NCI-H146 (cell line): ENCODE results near the gene FHIP1A.

Experiments
- DNase-seq: peaks from one replicate; lab custom pipeline; 2025; lab: John Stamatoyannopoulos, UW

The FHIP1A gene

GRCh38 chr4:151418385-151418784 lies 9.4 kb downstream of the FHIP1A start:
- DNase-seq, result no peak

GRCh38 chr4:151418856-151419255 lies 9.9 kb downstream of the FHIP1A start:
- DNase-seq, result no peak

GRCh38 chr4:151420250-151420807 lies 11.4 kb downstream of the FHIP1A start:
- no peak for DNase-seq

GRCh38 chr4:151422854-151423253 lies 13.9 kb downstream of the FHIP1A start:
- no peak for DNase-seq

DNA sequence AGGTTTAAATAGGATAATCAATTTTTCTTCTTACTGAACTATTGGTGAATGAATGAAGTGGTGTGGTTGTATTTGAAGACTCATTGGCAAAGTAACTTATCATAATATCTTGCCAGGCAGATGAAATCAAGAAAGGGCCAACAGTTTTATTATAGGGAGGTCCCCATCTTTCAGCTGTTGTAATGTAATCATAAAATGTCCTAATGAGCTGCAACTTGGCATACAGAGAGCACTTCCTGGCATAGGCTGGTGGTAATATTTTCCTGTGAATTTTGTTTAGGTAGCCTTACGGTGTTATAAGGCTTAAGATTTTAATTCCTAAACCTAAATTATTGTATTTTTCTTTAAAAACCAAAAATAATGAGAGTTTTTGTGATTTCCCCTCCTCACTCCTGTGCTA lies 17.5 kb downstream of the FHIP1A start:
- DNase-seq, result no peak

GRCh38 chr4:151427266-151427665 lies 18.3 kb downstream of the FHIP1A start:
- no peak for DNase-seq

- no peak for DNase-seq
Measured at GRCh38 chr4:151428346-151428745, 19.4 kb downstream of the FHIP1A start.

- DNase-seq, result no peak
Measured at GRCh38 chr4:151429957-151430570, 21.1 kb downstream of the FHIP1A start.

DNA sequence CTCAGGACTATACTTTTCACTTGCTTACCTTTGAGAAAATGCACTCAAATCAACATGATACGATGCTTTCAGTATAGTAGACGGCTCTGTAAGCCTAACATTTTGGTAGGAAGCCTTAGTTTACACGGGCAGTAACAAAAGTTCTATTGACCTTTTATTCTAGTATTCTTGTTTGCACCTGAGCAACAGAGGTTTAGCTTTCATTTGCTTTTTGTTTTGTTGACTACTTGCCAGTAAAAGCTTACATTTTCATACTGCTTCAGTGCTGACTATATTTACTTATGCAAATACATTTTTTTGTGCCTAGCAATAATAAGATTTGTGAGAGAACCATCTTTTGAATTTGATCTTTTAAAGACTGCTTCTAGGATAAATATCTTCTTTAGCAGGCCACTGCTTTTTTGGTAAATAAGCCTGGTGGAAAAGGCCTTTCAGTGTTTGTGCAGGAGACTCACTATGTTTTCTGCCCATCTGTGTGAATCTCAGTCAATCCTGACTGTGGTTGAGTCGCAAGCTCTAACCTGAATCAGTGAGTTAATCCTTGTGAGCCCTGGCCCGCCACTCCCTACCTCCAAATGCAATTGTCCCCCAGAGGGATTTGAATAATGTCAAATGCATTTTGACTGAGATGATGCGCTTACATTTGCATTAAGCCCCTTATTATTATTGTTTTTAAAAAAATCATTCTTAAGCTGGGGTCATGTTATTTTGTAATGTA lies 21.9 kb downstream of the FHIP1A start:
- no peak for DNase-seq

DNA sequence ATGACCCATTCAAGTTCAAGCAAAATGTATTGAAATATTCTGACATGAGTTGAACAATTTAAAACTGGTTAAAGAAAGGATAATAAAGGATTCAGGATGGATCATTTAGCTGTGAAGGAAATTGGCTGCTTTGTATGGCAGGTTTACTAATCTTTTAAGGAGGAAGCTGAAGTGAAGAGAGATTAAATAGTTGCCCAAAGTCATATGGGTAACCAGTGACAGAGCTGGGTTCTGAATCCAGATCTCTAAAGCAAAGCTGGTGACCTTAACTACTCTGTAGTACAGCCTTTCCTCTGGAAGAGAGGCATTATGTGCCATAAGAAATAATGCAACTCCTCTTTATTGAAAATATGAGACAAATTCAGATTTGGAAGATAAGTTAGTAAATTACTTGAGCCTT lies 22.8 kb downstream of the FHIP1A start:
- DNase-seq, result no peak

DNA sequence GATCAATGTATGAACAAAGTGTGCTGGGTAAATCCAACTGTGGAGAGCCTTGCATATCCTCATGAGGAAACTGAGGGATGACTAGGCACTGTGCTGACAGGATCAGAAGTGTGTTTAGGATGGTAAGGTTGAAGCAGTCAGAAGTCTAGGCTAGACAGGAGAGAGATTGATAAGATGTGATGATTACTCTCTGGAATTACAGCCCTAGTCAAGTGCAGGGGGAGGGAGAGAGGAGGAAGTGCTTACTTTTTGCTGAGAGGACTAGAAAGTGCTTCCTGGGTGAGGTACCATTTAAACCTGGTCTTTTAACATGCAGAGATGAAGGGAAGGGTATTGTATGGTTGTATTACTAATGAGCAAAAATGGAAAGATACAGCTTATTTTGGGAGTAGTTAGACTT lies 23.7 kb downstream of the FHIP1A start:
- no peak for DNase-seq

DNA sequence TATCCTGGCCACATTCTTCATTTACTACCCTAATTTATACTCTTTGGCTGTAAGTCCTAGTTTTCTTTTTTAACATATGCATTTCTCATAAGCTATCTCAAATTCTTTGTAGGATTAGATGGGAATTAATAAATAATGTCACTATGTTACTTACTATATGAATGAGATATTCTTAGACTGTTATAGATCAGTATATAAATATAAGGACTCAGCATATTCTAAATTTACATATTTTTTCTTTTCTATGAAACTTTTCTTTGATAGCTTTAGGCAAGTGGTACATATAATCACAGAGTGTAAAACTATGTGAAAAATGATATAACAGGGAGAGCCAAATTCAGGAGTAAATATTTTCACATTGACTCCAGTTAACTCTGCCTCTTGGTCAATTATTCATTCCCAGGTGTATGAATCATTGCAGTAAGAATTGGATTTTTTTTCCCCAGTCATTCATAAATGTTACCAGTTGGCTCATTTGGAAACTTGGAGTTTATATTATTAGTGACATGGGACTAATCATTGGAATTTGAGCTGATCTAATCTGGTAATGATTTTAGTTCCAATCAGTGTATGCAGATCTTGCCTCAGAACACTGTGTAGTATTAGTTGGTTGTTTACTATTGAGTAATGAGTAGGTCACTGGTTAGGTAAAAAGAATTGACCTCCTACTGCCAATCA lies 25.3 kb downstream of the FHIP1A start:
- no peak for DNase-seq

- no peak for DNase-seq
Measured at GRCh38 chr4:151436093-151436518, 27.1 kb downstream of the FHIP1A start.

DNA sequence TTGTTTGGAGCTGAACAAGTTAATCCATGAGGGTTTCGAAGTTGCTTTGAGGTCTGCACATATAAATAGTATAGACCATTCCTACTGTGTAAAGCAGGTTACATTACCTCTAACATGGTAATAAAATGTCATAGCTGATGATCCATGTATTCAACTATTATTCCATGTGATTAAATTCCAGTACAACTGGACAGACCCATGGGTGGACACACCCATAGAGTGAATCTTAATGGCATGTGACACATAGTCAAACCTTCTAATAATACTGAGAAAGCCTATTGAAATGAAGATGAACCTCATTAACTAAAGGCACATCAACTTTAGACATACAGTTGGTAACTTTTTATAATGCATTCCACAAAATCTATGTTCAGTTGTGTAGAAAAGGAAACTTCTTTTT lies 28.5 kb downstream of the FHIP1A start:
- DNase-seq, result no peak

DNA sequence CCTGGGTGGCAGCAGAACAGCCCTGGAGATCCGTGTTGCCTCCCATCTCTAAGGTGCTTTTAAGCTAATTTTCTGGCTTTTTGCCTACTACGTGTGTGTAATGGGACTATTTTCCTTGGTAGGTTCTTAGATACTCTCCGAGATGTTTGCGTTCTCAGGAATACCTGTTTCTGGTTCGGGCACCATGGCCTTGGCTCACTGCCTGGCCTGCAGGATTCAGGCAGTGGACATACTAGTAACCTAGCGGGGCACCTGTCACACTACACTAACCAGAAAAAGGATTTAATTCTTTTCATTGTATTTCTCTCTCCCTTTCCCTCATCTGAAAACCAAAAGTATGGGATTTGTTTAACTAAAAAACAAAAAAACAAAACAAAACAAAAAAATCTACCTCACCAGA lies 29.2 kb downstream of the FHIP1A start:
- no peak for DNase-seq

DNA sequence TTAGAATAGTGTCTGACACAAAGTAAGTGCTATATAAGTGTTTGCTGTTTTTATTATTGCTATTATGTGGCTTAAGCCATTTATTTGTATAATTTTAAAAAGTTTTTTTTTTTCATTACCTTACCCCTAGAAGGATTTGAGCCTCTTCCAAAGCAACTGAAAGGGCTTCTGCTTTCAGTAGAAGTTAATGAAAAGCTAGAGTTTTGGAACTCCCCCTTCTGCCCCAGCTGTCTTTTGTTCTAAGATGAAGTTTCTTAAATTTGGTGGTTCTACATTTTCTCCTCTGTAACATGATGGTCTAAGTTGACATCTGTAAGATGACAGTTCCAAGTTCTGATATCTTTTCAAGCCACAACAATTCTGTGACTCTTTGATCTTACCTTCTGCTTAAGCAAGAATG lies 30.3 kb downstream of the FHIP1A start:
- no peak for DNase-seq

GRCh38 chr4:151442002-151442401 lies 33.0 kb downstream of the FHIP1A start:
- no peak for DNase-seq

DNA sequence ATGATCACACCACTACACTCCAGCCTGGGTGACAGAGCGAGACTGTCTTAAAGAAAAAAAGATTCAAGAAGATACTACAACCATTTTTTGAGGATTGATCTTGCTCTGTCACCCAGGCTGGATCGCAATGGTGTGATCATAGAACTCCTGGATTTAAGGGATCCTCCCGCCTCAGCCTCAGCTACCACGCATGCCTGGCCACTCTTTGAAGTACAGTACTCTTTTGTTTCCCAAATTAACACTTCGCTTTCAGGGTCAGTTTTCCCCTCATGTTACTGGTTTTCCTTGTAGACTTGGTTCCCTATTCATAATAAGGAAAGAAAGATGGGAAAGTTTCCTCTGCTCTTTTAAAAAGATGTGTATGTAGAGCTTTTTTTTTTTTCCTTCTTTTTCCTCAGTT lies 34.3 kb downstream of the FHIP1A start:
- DNase-seq, result no peak

DNA sequence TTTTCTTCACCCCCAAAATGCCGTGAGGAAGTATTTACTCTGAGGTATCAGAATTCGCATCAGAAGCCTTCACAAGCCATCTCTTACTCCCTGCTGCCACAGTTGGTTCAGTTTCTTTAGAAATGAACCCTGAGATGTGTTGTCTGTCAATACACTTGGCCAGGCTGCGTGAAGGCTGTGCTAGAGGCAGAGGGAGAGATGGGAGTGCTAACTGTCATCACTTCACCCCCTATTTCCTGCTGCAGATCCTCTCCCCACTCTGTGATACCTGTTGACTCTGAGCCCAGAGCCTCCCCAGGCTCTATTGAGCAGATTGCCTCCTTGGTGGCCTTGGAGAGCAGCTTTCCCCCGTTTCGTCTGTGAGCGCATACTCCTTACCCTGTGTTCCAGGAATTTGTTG lies 34.8 kb downstream of the FHIP1A start:
- DNase-seq, result no peak

GRCh38 chr4:151446208-151446607 lies 37.2 kb downstream of the FHIP1A start:
- DNase-seq, result no peak

GRCh38 chr4:151454513-151454912 lies 45.5 kb downstream of the FHIP1A start:
- DNase-seq, result no peak

GRCh38 chr4:151455212-151455611 lies 46.2 kb downstream of the FHIP1A start:
- DNase-seq, result no peak

DNA sequence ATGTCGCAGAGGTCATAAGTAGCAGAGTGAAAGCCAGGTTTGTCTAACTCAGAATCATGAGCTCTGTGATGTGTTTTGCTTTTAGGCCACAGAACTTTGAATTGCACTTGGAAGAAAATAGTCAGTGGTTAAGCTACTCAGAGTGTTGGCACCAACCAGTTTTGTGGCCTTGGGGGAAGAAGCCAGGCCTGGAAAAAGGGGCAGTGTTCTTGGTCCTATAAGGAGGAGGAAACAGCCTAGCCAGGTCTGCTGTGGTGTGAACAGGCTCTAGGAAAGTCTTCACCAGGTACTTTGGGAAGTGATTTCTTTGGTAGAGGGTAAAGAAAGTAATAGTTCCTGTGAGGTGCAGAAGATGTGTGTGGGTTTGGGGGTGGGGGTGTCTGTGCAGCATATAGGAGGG lies 49.2 kb downstream of the FHIP1A start:
- DNase-seq, result no peak
